Measurements from ENCODE around the gene SP110. TPM values are rescaled to one million over a fixed set of nuclear protein-coding genes. Genes with fewer than 3 reads are reported as not detected.
"Not testable (repeated sequence)": the region's sequence is repeated elsewhere in the genome, so short reads cannot be mapped to it uniquely, and the experiment has no call there.

SP110 gene
- total RNA-seq, 1 donor = 48.2 TPM

GRCh38 chr2:230129343-230129742, 90.4 kb downstream of the SP110 start:
- DNase-seq (ENCODE audit: low read depth in 2 of 3, low spot score in 2 of 3) = no peak

- DNase-seq (ENCODE audit: low read depth in 2 of 3, low spot score in 2 of 3) = no peak
Measured at GRCh38 chr2:230128623-230129342, 91.0 kb downstream of the SP110 start.

DNA sequence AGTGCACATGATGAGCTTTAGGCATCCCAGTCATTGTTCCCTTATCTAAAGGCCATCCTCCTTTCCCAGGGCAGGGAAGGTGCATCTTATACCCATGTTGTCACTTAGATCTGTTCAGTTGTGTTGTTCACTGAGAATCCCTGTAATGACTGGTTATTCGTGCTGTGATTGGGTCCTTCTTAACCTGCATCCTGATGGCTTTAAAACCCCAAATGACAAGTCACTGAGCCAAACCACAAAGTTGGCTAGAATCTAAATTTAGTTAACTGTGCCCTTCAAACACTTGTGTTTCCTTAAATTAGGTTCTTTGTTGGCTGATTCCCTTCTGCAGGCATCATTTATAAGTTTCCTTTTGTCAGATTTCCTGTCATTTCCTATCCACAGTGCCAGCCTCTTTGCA, 92.6 kb downstream of the SP110 start:
- peak in 1 of 3 donors; percentile 37 for DNase-seq (ENCODE audit: low read depth in 2 of 3, low spot score in 2 of 3)

GRCh38 chr2:230124757-230125431, 94.9 kb downstream of the SP110 start:
- DNase-seq (ENCODE audit: low read depth in 2 of 3, low spot score in 2 of 3) = peak in 2 of 3 donors; percentile 69 to 77

- no peak for DNase-seq (ENCODE audit: low read depth in 2 of 3, low spot score in 2 of 3)
Measured at GRCh38 chr2:230124235-230124634, 95.5 kb downstream of the SP110 start.

DNA sequence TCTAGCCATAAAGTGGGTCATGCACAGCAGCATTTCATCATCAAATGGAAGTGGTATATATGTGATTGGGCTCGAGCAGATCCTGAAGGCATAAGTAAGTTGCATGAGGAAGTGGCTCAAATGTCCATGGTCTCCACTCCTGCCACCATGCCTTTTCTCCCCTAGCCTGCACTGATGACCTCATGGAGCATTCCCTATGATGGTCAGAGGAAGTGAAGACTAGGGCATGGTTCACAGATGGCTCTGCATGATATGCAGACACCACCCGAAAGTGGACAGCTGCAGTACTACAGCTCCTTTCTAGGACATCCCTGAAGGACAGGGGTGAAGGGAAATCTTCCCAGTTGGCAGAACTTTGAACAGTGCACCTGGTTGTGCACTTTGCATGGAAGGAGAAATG, 99.4 kb downstream of the SP110 start:
- DNase-seq (ENCODE audit: low read depth in 2 of 3, low spot score in 2 of 3) = not testable (repeated sequence)

DNA sequence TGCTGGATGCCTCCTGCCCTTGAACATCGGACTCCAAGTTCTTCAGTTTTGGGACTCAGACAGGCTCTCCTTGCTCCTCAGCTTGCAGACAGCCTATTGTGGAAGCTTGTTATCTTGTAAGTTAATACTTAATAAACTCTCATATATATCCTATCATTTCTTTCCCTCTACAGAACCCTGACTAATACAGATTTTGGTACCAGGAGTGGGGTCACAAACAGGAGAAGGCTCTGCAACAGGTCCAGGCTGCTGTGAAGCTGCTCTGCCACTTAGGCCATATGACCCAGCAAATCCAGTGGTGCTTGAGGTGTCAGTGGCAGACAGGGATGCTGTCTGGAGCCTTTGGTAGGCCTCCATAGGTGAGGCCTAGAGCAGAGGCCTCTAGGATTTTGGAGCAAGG, 100.0 kb downstream of the SP110 start:
- DNase-seq (ENCODE audit: low read depth in 2 of 3, low spot score in 2 of 3) = not testable (repeated sequence)

Other genes with a start within 250 kb of the SP110 start
- gene SLC16A14, start 151.1 kb downstream of the SP110 start, total RNA-seq = 3.8 TPM
- gene SP140, start 5.8 kb upstream of the SP110 start, total RNA-seq = 1.3 TPM
- 5.4 TPM for gene SP140L, start 107.2 kb upstream of the SP110 start, total RNA-seq
- gene SP100, start 196.2 kb upstream of the SP110 start, total RNA-seq = 45.8 TPM